A549 treated with Hydrocortisone at 1 μM for 4 hours (cell line): ENCODE results near the gene ELAC1. TPM values are rescaled to one million over a fixed set of nuclear protein-coding genes. Genes with fewer than 3 reads are reported as not detected.

Source experiments
- total RNA-seq: library from RNA; stranded (reverse); fragments of 200-300 nt; extraction: Qiagen RNA extraction; gene quantifications from 5 replicates; pipeline ENCODE4 v1.2.3, GENCODE V29; 2022

ELAC1 gene
- total RNA-seq, result 4.7 to 5.4 TPM (median 4.9 TPM) in 5 replicates

GRCh38 chr18:50967714-50968661, at the start of gene ELAC1:
Gene ELAC1 (plus strand): TSS chr18:50968040. CDS start chr18:50974405, 6,365 bp downstream.

GRCh38 chr18:51029694-51030536, 62.1 kb downstream of the ELAC1 start, which contains the start of gene SMAD4:
Gene SMAD4 (plus strand): TSS chr18:51030213. CDS start chr18:51047047, 16,834 bp downstream.

Other genes with a start within 250 kb of the ELAC1 start
- gene MRO, start 148.0 kb upstream of the ELAC1 start, total RNA-seq, result 0.15 to 0.31 TPM (median 0.18 TPM) in 5 replicates
- gene ME2, start 88.9 kb upstream of the ELAC1 start, total RNA-seq, result 29.8 to 41.3 TPM (median 32.8 TPM) in 5 replicates
- gene SMAD4, start 62.2 kb downstream of the ELAC1 start, total RNA-seq, result 40.0 to 59.3 TPM (median 58.0 TPM) in 5 replicates
- gene MEX3C, start 229.6 kb downstream of the ELAC1 start, total RNA-seq, result 15.8 to 22.1 TPM (median 19.4 TPM) in 5 replicates